ENCODE measurements around the gene NSG1. TPM values are rescaled to one million over a fixed set of nuclear protein-coding genes. Genes with fewer than 3 reads are reported as not detected.
"Not testable (repeated sequence)": the region's sequence is repeated elsewhere in the genome, so short reads cannot be mapped to it uniquely, and the experiment has no call there.

NSG1 gene
- total RNA-seq, 1 donor from 2014 or later: 12.7 TPM

- no peak for DNase-seq (ENCODE audit: low read depth)
- Histone ChIP-seq H3K36me3 (ENCODE audit: control insufficient read depth, insufficient read depth, low read length) (peaks cover 2% of the 10 kb centered on the region), H3K27me3 (ENCODE audit: control insufficient read depth, insufficient read depth, low read length) (no peaks in the 10 kb centered on the region), H3K4me3 (ENCODE audit: low read depth, low read length) (no peak overlapping the region)
- TF ChIP-seq CTCF (IDR thresholded peaks at IDR 0.05; ENCODE audit: insufficient read depth, low read length, poor library complexity, severe bottlenecking): no peak
These were observed 74.3 kb downstream of the NSG1 start for GRCh38 chr4:4461178-4461577.

DNA sequence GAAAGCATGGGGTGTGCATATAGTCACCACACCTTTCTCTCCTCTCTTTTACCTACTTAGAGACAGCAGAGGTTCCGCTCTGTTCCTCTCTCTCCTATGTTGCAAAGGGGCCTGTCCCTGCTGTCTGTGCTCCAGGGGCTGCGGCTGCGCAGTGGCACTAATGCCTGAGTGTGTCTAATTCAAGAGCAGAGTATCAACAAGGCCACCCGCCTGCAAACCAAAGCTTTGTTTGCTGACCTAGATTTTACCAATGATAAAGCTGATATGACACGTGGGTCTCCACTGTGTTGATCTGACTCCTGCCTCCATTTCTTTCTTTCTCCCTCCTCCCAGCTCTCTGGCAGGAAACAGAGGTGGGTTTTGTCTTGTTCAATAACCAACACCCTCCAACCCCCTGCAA lies 74.9 kb downstream of the NSG1 start:
- Histone ChIP-seq H3K27me3 (ENCODE audit: control insufficient read depth, insufficient read depth, low read length) (no peaks in the 10 kb centered on the region), H3K4me3 (ENCODE audit: low read depth, low read length) (no peak overlapping the region), H3K36me3 (ENCODE audit: control insufficient read depth, insufficient read depth, low read length) (peaks cover 2% of the 10 kb centered on the region)
- no peak for TF ChIP-seq CTCF (IDR thresholded peaks at IDR 0.05; ENCODE audit: insufficient read depth, low read length, poor library complexity, severe bottlenecking)
- no peak for DNase-seq (ENCODE audit: low read depth)

DNA sequence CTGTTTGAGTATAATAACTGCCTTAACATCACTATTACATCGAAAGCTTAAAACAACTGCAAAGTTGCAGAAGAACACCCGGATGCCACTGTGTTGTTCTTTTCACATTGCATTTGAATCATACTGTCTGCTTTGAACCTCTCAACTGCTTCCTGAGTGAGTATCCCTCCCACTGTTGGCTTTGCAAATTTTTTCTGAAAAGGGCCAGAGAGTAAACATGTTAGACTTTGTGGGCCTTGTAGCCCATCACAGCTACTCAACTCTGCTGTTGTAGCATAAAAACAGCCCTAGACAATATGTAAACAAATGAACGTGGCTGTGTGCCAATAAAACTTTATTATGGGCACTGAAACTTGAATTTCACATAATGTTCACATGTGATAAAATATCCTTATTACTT lies 76.1 kb downstream of the NSG1 start:
- Histone ChIP-seq H3K4me3 (ENCODE audit: low read depth, low read length) (no peak overlapping the region), H3K27me3 (ENCODE audit: control insufficient read depth, insufficient read depth, low read length) (no peaks in the 10 kb centered on the region), H3K36me3 (ENCODE audit: control insufficient read depth, insufficient read depth, low read length) (peaks cover 2% of the 10 kb centered on the region)
- no peak for DNase-seq (ENCODE audit: low read depth)
- TF ChIP-seq CTCF (IDR thresholded peaks at IDR 0.05; ENCODE audit: insufficient read depth, low read length, poor library complexity, severe bottlenecking): no peak

- DNase-seq (ENCODE audit: low read depth); H3K36me3 ChIP-seq (ENCODE audit: control insufficient read depth, insufficient read depth, low read length); H3K4me3 ChIP-seq (ENCODE audit: low read depth, low read length); H3K27me3 ChIP-seq (ENCODE audit: control insufficient read depth, insufficient read depth, low read length): not testable (repeated sequence)
These were observed 78.3 kb downstream of the NSG1 start for GRCh38 chr4:4465238-4465637.

Other genes starting within 250 kb of the NSG1 start
- gene OTOP1, start 160.2 kb upstream of the NSG1 start, total RNA-seq: not detected in 2 replicates
- gene TMEM128, start 138.9 kb upstream of the NSG1 start, total RNA-seq: 37.7 and 39.1 TPM in 2 replicates
- 17.9 and 21.0 TPM in 2 replicates for gene LYAR, start 96.9 kb upstream of the NSG1 start, total RNA-seq
- gene ZBTB49, start 96.9 kb upstream of the NSG1 start, total RNA-seq: 3.9 and 8.5 TPM in 2 replicates
- 25.5 and 39.7 TPM in 2 replicates for gene STX18, start 154.9 kb downstream of the NSG1 start, total RNA-seq

Data from kidney epithelial cell (primary cell).